ENCODE results near the gene EPHA3. TPM values are rescaled to one million over a fixed set of nuclear protein-coding genes. Genes with fewer than 3 reads are reported as not detected.

The EPHA3 gene
- total and polyA plus RNA-seq, 2 donors from 2014 or later, result 0.19 to 6.5 TPM

GRCh38 chr3:89503891-89504391, 396.5 kb downstream of the EPHA3 start:
- TF ChIP-seq CTCF (IDR thresholded peaks at IDR 0.05; ENCODE audit: borderline replicate concordance, extremely low read depth, insufficient read depth), result no peak
- intact Hi-C loops (cut with DNase I), result no loop called here
- H3K4me3 ChIP-seq (ENCODE audit: low read length in 3 of 3), result no peak overlapping the region
- no peak overlapping the region for H3K27ac ChIP-seq (ENCODE audit: low read depth in 2 of 2, low read length in 2 of 2)
- no peaks in the 10 kb centered on the region for H3K36me3 ChIP-seq (ENCODE audit: control insufficient read depth in 2 of 3, insufficient read depth in 3 of 3, low read length in 3 of 3)
- FAIRE-seq, result no peak
- H3K9ac ChIP-seq (ENCODE audit: low read length in 3 of 3), result no peak overlapping the region
- H3K27me3 ChIP-seq (ENCODE audit: control insufficient read depth, insufficient read depth, low read length), result no peaks in the 10 kb centered on the region
- no peak for DNase-seq
- H3K4me1 ChIP-seq (ENCODE audit: control insufficient read depth in 2 of 3, insufficient read depth in 2 of 3, low read depth in 1 of 3, low read length in 3 of 3), result no peaks in the 10 kb centered on the region
- no peaks in the 10 kb centered on the region for H3K9me3 ChIP-seq (ENCODE audit: control insufficient read depth in 2 of 3, insufficient read depth in 1 of 3, low read length in 3 of 3)

GRCh38 chr3:89504432-89504831, 397.0 kb downstream of the EPHA3 start:
- no peak for TF ChIP-seq CTCF (IDR thresholded peaks at IDR 0.05; ENCODE audit: borderline replicate concordance, extremely low read depth, insufficient read depth)
- peak in 1 of 5 donors; percentile 26 for DNase-seq
- Histone ChIP-seq H3K9me3 (ENCODE audit: control insufficient read depth in 2 of 3, insufficient read depth in 1 of 3, low read length in 3 of 3) (no peaks in the 10 kb centered on the region), H3K4me1 (ENCODE audit: control insufficient read depth in 2 of 3, insufficient read depth in 2 of 3, low read depth in 1 of 3, low read length in 3 of 3) (no peaks in the 10 kb centered on the region), H3K36me3 (ENCODE audit: control insufficient read depth in 2 of 3, insufficient read depth in 3 of 3, low read length in 3 of 3) (no peaks in the 10 kb centered on the region), H3K9ac (ENCODE audit: low read length in 3 of 3) (no peak overlapping the region), H3K27me3 (ENCODE audit: control insufficient read depth, insufficient read depth, low read length) (no peaks in the 10 kb centered on the region), H3K27ac (ENCODE audit: low read depth in 2 of 2, low read length in 2 of 2) (no peak overlapping the region), H3K4me3 (ENCODE audit: low read length in 3 of 3) (no peak overlapping the region)
- intact Hi-C loops (cut with DNase I), result no loop called here
- no peak for FAIRE-seq

GRCh38 chr3:89506462-89507103, 399.2 kb downstream of the EPHA3 start:
- H3K9me3 ChIP-seq (ENCODE audit: control insufficient read depth in 2 of 3, insufficient read depth in 1 of 3, low read length in 3 of 3), result no peaks in the 10 kb centered on the region
- no peak overlapping the region for H3K9ac ChIP-seq (ENCODE audit: low read length in 3 of 3)
- no peaks in the 10 kb centered on the region for H3K36me3 ChIP-seq (ENCODE audit: control insufficient read depth in 2 of 3, insufficient read depth in 3 of 3, low read length in 3 of 3)
- no peak overlapping the region for H3K27ac ChIP-seq (ENCODE audit: low read depth in 2 of 2, low read length in 2 of 2)
- no peak for DNase-seq
- intact Hi-C loops (cut with DNase I), result no loop called here
- FAIRE-seq, result no peak
- H3K4me1 ChIP-seq (ENCODE audit: control insufficient read depth in 2 of 3, insufficient read depth in 2 of 3, low read depth in 1 of 3, low read length in 3 of 3), result no peaks in the 10 kb centered on the region
- H3K27me3 ChIP-seq (ENCODE audit: control insufficient read depth, insufficient read depth, low read length), result no peaks in the 10 kb centered on the region
- TF ChIP-seq CTCF (IDR thresholded peaks at IDR 0.05; ENCODE audit: borderline replicate concordance, extremely low read depth, insufficient read depth), result no peak
- H3K4me3 ChIP-seq (ENCODE audit: low read length in 3 of 3), result no peak overlapping the region

Measured in kidney (tissue), 14 donors.